Left renal cortex interstitium (tissue), 4 donors: ENCODE data around the gene CLPTM1. TPM values are rescaled to one million over a fixed set of nuclear protein-coding genes. Genes with fewer than 3 reads are reported as not detected.
A peak's percentile ranks its signal among the peaks of the same experiment; 100 is the strongest.

ENCODE experiments used
- DNase-seq, 4 donors: peaks; one replicate each; pipeline ENCODE4 v3.0.0-alpha.2; 2013; ENCODE audit warnings: low read depth in 4 of 4, low spot score in 2 of 4, missing footprints in 1 of 4
- polyA plus RNA-seq, 4 donors: library from polyadenylated mRNA; unstranded; fragments of 120-200 nt; gene quantifications; one replicate each; pipeline ENCODE4 v1.2.1, GENCODE V29; 2013; ENCODE audit not compliant: insufficient read length in 4 of 4

CLPTM1 gene
- polyA plus RNA-seq, 4 donors: 112 to 140 (median 116) TPM

- no peak for DNase-seq
Measured at GRCh38 chr19:45005787-45006186, 50.6 kb downstream of the CLPTM1 start.

- DNase-seq: no peak
Measured at GRCh38 chr19:45008552-45008951, 53.4 kb downstream of the CLPTM1 start.

- DNase-seq: no peak
Measured at GRCh38 chr19:45009625-45010255, 54.6 kb downstream of the CLPTM1 start.

- DNase-seq: no peak
Measured at GRCh38 chr19:45010306-45010705, 55.1 kb downstream of the CLPTM1 start.

GRCh38 chr19:45011959-45012358 is 56.8 kb downstream of the CLPTM1 start:
- DNase-seq: no peak

GRCh38 chr19:45016388-45017314 is 61.5 kb downstream of the CLPTM1 start:
- peak in 3 of 4 donors; percentile 18 to 32 (median 29) for DNase-seq

- no peak for DNase-seq
Measured at GRCh38 chr19:45019187-45019586, 64.0 kb downstream of the CLPTM1 start.

- no peak for DNase-seq
Measured at GRCh38 chr19:45020071-45020470, 64.9 kb downstream of the CLPTM1 start.

GRCh38 chr19:45021971-45022370 is 66.8 kb downstream of the CLPTM1 start:
- DNase-seq: no peak

GRCh38 chr19:45023048-45023447 is 67.9 kb downstream of the CLPTM1 start:
- no peak for DNase-seq

- no peak for DNase-seq
Measured at GRCh38 chr19:45025264-45025663, 70.1 kb downstream of the CLPTM1 start.

GRCh38 chr19:45027371-45027770 is 72.2 kb downstream of the CLPTM1 start:
- no peak for DNase-seq

- DNase-seq: no peak
Measured at GRCh38 chr19:45030825-45031224, 75.6 kb downstream of the CLPTM1 start.

GRCh38 chr19:45032421-45032820 is 77.2 kb downstream of the CLPTM1 start:
- DNase-seq: no peak

- DNase-seq: no peak
Measured at GRCh38 chr19:45035755-45036154, 80.6 kb downstream of the CLPTM1 start.

GRCh38 chr19:45037393-45038169 is 82.4 kb downstream of the CLPTM1 start:
- no peak for DNase-seq

GRCh38 chr19:45038931-45039893 is 84.0 kb downstream of the CLPTM1 start, which contains the start of gene CLASRP:
CLASRP (plus strand) TSS chr19:45039045; CDS start chr19:45040213, 1,168 bp downstream.
- DNase-seq: peak; percentile 56 to 89 (median 80)

GRCh38 chr19:45040059-45040771 is 85.0 kb downstream of the CLPTM1 start:
- DNase-seq: no peak

GRCh38 chr19:45041125-45041524 is 85.9 kb downstream of the CLPTM1 start:
- no peak for DNase-seq
